CD4-positive, alpha-beta T cell treated with Interleukin-10 for 1 hour (primary cell): ENCODE data around the gene SERBP1.
"Not testable (repeated sequence)": the region's sequence is repeated elsewhere in the genome, so short reads cannot be mapped to it uniquely, and the experiment has no call there.

Source experiments
- DNase-seq: peaks from one replicate; pipeline ENCODE4 v3.0.0-alpha.2; 2020

Gene SERBP1

DNA sequence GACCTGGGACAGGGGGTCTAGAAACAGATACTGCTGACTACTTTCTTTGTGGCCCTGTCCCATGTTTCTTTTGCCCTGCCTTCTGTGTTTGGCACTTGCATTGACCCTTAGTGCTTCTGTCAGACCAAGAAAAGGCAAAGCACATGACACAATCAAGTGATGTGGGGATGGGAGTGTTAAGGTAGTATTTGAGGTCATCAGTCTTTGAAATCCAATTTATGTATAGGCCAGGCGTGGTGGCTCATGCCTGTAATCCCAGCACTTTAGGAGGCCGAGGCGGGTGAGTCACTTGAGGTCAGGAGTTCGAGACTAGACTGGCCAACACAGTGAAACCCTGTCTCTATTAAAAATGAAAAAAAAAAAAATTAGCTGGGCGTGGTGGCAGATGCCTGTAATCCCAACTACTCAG lies 26.0 kb downstream of the SERBP1 start:
- DNase-seq = no peak

DNA sequence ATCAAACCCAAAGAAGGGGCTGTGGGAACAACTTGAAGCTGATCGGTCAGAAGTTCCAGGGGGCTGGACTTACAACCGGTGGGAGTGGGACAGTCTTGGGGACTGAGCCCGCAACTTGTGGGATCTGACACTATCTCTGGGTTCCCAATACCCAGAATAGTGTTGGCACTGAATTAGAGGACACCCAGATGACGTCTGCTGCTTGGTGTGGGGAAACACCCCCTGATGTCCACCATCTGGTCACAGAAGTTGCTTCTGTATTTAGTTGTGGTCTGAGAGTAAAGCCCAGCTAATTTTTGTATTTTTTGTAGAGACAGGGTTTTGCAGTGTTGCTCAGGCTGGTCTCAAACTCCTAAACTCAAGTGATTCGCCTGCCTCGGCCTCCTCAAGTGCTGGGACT lies 28.8 kb downstream of the SERBP1 start:
- no peak for DNase-seq

DNA sequence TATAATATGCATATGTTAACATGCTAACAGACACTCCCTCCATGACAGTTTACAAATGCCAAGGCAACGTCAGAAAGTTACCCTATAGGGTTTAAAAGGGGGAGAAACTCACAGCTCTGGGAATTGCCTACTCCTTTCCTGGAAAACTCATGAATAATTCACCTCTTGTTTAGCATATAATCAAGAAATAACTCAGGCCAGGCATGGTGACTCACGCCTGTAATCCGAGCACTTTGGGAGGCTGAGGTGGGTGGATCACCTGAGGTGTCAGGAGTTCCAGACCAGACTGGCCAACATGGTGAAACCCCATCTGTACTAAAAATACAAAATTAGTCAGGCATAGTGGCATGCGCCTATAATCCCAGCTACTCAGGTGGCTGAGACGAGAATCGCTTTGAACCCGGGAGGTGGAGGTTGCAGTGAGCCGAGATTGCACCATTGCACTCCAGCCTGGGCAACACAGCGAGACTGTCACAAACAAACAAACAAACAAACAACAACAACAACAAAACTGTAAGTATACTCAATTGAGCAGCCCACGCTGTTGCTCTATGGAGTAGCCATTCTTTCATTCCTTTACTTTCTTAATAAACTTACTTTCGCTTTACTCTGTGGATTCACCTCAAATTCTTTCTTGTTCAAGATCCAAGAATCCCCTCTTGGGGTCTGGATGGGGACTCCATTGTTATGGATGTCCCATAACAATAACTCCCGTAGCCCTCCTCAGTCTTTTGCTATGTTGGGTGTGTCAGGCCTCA lies 30.0 kb downstream of the SERBP1 start:
- DNase-seq = not testable (repeated sequence)

DNA sequence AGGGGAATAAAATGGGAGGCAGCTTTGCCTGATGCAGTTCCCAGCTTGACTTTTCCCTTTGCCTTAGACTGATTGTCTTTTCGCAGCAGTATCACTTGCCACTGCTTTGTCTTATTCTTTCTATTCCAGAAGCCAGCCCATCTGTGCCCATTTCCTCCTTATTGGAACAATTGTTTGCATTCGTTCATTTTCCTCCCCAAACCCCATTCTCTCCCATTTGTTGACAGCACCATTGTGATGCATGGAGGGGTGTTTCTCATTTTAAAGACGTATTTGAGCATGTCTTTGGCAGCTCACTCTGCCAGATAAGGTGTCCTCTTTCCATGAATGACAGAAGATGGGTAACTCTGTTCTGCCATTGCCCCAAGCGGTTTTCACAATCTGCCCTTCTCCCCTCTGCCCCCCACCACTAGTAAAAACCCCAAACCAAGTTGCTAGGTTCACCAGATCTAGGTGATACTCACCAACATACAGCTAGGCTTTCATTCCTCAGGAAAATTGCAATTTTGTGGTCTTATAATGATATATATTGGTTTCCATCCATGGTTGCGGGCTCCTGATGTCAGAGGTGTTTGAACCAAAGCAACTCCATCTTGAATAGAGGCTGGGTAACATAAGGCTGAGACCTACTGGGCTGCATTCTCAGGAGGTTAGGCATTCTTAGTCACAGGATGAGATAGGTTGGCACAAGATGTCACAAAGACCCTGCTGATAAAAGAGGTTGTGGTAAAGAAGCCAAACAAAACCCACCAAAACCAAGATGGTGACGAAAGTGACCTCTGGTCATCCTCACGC lies 30.8 kb downstream of the SERBP1 start:
- no peak for DNase-seq

DNA sequence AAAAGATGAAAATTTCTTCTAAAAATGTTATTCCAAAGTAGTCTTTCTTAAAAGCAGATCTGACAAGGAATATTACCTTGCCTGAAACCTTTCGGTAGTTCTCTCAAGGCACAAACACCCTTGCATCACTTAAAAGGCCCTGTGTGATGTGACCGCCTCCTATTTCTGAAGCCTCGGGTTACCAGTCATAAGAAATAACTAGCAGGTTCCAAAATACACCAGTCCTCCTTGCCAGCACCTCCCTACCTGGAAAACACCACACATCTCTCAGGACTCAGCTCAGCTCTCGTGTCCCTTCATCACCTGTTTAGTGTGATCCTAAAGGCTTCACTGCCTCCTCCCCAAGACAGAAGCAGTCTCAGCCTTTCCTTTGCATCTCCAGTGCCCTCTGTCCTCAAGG lies 35.7 kb downstream of the SERBP1 start:
- no peak for DNase-seq

DNA sequence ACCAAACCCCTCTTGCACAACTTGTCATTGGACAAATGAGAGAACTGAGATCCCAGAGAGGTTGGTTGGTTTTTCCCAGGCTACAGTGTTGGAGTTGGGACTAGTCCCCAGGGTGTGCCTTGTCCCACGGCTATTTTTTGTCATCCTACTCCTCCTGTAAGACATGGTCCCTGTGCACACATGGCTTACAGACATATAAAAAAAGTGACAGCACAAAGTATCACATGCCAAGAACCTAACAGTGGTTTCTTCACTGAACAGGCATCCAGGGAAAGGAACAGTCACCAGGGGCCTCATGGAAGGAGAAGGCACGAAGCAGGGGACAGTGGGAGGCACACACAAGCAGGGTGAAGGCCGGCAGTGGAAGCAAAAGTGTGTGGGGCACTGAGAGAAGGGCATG lies 36.5 kb downstream of the SERBP1 start:
- no peak for DNase-seq

DNA sequence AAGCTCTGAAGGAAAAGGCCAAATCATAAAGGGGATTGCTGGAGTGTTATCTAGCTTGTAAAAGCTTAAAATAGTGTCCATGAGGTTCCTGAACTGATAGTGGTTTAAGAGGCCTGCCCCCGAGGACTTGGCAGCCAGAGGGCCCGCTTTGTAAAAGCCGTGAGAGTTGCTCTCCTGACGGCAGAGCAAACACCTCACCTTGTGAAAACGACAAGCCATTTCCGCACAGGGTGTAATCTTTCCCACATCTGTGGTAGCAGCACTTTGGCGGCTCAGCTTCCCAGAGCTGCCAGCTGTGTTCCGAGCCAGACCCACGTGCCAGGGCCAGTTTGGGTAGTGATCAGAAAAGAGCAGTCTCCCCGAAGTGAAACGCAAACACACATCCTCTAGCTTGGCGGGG lies 37.0 kb downstream of the SERBP1 start:
- DNase-seq = no peak

DNA sequence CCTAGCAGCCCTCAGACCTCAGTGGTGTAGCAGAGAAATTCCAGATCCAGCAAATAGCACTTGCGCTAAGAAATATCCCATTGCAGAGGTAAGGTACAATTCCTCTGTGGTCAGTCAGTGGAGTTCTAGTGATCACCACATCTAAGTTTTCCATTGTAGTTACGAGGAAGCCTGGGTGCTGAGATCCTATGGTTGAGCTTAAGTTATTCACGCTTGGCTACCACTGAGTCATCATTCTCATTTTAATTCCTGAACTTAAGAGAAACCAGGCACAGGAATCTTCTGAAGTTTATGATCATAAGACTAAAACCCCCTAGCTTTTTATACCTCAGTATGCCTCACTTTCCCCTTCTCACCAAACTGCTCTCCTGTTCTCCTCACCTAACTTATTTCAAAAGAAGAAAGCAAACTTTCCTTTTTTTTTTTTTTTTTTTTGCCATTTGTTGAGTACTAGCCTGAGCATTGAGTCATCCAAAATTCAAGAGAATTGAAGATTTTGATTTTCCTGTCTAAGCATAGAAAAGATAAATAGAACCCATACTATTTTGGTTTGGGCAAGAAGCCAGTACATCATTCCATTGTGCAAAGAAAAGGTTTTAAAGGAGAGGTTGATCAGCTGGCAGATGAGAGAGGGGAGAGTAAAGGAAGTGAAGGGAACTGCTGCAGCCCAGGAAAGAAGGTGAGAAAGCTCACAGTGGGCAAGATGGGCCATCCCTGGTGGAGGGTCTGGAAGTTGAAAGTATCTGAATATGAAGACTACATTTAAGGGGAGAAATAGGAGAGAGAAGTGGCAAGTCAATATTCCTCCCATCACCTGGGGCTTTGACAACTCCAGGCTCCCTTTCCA lies 39.9 kb downstream of the SERBP1 start:
- DNase-seq = no peak

DNA sequence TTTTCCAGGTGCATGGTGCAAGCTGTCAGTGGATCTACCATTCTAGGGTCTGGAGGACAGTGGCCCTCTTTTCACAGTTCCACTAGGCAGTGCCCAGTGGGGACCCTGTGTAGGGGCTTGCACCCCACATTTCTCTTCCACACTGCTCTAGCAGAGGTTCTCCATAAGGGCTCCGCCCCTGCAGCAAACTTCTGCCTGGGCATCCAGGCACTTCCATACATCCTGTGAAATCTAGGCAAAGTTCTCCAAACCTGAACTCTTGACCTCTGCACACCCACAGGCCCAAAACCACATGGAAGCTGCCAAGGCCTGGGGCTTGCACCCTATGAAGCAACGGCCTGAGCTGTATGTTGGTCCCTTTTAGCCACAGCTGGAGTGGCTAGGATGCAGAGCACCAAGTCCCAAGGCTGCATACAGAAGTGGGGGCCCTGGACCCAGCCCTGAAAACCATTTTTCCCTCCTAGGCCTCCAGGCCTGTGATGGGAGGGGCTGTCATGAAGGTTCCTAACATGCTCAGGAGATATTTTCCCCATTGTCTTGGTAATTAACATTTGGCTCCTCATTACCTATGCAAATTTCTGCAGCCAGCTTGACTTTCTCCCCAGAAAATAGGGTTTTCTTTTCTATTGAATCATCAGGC lies 46.1 kb downstream of the SERBP1 start:
- DNase-seq = no peak

DNA sequence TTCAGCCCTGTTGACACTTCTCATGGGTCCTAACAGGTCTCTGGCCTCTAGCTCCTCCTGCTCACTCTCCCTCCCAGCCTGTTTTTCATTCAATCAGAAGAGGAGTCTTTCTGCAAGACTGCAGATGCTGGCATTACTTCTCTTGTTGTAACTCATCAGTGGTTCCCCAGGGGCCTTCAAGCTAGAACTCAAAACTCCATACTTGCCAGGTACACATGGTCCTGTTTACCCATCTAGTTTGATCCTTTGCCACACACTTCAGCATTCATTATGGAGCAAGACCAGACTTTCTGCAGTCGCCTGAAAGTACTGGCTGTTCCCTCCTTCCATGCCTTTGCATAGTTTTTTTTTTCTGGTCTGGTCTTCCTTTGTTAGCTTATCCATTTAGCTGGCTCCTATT lies 47.9 kb downstream of the SERBP1 start:
- no peak for DNase-seq

DNA sequence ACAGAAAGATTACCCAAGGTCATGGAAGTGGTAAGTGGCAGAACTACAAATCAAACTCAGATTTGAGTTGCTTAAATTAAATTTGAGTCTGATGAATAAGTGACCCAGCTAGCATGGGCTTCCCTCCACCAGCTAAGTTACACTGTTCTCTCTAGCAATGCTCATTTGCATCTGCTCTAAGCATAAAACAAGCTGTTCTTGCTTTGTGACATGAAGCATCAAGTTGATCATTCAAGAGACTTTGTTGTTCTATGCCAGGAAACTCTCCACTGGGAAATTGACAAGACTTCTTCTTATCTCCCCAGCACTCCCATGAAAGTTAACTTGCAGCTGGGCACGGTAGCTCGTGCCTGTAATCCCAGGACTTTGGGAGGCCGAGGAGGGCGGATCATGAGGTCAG lies 49.0 kb downstream of the SERBP1 start:
- DNase-seq = no peak

DNA sequence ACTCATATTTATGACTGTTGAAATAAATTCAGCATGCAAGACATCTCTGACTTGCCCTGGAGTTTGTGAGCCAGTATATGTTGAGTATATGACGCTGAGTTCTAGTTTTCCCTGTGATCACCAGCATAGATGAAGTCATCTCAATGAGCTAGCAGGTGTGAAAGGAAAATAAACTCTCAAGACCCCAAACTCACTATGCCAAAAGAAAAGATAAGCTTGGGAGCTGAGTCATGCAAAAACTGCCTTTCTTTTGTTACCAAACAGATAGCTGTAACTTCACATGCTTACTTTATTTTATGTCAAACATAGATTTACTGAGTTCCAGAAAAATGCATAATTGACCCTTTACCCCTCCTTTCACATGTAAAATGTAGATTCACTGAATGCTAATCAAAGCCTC lies 52.9 kb downstream of the SERBP1 start:
- DNase-seq = no peak

DNA sequence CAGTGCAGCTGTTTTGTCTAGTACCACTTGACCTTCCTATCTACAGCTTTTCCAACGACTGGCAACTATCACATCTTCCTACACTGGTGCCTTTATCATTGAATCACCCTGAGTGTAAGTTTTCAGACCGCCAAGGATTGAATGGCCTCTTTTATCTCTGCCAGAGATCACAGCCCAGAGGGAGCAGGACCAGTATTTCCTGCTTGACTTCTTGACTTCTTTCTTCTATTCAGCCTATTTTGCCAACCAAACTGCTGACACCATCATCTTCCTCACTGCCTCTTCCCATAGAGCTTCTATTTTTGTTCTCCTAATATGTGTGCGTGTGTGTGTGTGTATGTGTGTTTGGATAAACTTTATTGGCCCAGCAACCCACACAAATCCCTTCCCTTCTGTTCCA lies 53.8 kb downstream of the SERBP1 start:
- DNase-seq = no peak

DNA sequence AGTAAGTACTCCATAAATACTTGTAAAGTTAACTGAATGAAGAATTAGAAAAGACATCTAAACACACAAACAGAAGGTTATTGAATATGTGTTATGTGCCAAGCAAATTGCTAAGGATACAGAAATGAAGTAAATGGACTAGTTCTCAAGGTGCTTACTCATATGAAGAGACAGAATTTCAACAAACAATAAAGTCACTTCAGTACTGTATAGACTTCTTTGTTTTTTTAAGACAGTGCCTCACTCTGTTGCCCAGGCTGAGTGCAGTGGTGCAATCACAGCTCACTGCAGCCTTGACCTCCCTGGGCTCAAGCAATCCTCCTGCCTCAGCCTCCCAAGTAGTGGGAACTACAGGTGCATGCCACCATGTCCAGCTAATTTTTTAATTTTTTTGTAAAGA lies 57.3 kb downstream of the SERBP1 start:
- no peak for DNase-seq

DNA sequence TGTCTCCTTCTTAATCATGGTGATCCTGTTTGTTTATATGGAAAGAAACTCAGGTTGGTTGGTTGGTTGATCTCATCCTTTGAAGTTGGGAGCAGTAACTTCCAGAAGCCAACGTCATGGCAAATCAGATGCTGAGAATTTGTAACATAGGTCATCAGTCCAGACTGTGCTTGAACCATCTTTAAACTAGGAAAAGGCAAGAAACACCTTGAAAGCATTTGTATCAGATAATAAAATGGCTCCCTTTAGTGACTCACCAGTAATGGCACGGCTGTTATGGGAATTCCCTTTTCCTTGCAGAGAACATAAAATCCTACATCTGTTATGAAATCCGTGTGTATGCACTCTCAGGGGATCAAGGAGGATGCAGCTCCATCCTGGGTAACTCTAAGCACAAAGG lies 58.1 kb downstream of the SERBP1 start:
- no peak for DNase-seq

DNA sequence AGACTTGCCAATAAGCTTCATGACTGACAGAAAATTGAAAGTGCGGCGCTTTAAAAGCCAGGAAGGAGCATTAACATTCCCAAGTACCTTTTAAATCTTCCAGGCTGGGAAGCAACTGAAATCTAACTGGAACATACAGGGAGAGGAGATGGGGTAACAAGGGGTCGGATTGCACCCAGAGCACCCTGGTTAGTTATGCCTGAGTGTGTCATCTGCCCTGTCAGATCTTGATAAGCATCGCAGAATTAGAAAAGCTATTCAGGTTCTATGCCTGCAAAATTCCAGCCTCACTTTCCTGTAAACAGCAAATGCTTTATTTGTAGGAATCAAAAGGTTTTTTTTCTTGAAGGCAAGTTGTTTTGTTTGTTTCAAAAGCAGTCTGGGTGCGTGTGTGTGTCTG lies 58.5 kb downstream of the SERBP1 start:
- no peak for DNase-seq

DNA sequence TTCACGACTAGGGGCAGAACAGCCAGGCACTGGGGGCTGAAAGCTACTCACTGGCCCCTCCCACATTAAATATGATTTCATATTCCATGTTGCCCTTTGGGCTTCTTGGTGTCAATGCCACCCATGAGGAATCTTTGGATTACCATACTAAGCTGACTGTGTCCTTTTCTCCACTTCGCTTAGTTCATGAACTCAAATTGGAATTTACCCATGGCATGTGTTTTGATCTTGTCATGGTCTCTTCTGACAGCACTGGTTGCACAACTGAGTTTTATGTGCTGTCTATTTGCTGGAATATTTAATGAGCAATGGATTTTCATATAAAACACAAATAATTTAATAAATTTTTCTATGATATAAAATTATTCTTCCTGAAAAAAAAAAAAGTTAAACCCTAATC lies 59.2 kb downstream of the SERBP1 start:
- DNase-seq = no peak

DNA sequence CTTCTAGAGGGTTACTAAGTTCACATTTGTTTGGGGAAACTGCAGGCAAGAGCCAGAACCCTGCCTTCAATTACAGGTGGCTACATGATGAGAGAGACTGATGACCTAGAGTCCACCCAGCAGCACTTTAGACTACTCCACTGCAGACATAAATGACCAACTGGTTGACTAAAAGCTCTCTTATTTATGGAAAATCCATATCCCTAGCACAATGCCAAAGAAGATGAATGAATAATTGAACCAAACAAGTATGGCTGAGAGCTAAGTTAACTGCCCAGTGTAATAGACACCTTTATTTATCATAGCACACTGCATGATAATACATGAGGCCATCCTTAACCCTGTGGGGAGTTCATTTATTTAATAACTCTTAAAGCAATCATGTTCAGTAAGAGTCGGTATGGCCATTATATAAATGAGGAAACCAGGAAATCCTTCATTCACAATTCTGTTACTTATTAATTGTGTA lies 62.1 kb downstream of the SERBP1 start:
- DNase-seq = no peak

DNA sequence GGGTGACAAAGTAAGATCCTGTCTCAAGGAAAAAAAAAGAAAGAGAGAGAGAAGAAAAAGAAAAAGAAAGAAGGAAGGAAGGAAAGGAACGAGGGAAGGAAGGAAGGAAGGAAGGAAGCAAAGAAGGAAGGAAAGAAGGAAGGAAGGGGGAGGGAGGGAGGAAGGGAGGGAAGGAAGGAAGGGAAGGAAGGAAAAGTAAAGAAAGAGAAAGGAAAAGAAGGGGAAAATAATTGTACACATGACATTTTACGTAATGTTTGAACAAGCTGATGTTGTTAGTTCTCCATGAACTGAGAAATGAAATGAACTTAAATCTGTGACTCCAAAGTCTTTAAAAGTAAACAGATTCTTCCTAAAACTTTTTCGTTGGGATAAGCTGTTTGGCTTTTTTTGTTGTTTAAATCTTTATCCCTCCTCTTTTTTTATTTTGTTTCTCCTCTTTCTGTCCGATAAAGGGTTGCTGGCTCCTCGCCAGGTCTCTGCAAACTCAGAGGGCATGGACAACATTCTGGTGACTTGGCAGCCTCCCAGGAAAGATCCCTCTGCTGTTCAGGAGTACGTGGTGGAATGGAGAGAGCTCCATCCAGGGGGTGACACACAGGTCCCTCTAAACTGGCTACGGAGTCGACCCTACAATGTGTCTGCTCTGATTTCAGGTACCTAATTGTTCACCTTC lies 62.7 kb downstream of the SERBP1 start:
- DNase-seq = no peak

DNA sequence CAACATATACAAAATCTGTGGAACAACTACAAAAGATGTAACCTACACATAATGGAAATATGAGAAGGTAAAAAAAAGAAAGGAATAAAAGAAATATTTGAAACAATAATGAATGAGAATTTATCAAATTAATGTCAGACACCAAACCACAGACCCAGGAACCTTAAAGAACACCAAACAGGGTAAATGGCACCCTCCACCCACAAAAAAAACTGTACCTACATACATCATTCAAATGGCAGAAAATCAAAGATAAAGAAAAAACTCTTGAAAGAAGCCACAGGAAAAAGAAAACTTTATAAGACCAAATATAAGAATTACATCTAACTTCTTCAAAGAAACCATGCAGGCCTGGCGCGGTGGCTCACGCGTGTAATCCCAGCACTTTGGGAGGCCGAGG lies 68.6 kb downstream of the SERBP1 start:
- no peak for DNase-seq

DNA sequence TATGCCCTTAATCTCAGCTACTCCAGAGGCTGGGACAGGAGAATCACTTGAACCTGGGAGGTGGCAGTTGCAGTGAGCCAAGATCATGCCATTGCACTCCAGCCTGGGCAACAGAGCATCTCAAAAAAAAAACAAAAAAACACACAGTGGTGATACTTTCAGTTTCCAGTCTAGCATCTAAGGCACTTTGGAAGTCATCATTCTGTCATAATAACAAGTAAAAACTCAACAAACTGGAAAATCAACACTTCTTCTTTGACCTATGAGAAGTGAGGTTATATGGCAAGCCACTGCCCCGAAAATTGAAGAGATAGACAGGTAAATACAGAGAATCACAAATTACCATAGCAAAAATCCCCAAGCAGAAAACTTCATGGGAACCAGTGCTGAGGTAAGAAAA lies 70.6 kb downstream of the SERBP1 start:
- DNase-seq = no peak
